HG03097 (cell line): ENCODE data around the gene PELI2.

Experiments
- ATAC-seq: cut with Tn5 transposase; IDR thresholded peaks from one replicate; pipeline ENCODE4 v1.9.1; 2021; ENCODE audit not compliant: unreplicated experiment, low FRiP score

Gene PELI2

DNA sequence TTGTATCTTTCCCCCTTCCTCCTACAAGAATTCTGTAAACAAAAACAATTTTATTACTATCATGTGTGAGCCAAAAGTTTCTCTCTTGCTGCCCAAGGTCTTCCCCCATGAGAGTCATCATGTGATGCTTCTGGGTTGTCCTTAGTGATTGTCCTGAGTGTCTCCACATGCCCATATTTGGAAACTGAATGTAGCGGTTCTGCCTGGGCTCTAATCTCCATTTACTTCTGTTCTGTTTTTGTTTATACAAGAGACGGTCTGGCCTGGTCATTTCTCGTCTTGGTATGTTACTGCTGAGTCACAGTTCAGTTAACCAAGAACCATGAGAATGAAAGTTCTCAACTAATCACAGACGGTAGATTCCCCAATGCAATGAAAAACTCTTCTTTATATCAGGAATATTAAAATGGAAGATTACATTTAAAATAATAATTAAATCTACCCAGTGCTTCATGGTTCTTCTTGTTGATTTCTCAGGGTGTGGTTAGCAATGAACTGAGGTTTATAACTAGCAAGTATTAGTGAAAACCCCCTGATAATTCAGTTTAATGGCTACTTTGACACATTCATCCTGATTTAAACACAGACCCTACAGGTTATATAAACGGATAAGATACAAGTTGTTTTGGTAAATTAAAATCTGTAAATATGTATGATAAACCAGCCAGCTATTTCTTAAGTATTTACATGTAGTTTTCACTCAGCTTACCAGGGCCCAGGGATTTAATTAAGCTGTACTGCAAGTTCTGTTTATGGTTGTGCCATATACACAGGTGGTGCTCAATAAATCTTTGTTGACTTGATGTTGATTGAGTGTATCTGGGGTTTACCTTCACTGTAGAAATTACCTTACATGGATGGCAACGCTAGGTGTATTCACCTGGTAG, 81.1 kb downstream of the PELI2 start:
- peak; percentile 46 for ATAC-seq

DNA sequence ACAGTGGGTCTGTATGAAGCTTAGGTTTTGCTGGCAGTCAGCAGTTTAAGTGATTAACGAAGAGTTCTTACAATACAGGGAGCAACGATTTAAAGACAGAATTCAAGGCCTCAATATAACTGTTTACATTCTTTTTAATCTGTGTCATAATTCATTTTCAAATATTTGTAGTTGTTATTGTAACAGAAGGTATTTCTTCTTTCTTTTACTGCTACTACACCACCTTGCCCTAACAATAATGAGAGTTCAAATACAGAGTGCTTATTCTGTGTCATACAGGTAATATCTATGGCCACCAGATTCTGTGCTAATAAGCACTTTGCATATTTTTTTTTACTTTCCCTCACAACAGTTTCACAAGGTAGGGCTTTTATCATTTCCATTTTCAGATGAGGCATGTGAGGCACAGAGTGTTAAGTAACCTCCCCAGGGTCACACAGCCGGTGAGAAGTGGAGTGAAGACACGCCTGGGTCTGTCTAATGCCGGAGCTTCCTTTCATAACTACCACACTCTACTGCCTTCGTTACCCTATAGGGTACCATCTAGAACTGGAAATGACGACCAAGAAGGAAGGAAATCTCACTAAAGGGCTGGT, 81.9 kb downstream of the PELI2 start:
- ATAC-seq: peak; percentile 45

DNA sequence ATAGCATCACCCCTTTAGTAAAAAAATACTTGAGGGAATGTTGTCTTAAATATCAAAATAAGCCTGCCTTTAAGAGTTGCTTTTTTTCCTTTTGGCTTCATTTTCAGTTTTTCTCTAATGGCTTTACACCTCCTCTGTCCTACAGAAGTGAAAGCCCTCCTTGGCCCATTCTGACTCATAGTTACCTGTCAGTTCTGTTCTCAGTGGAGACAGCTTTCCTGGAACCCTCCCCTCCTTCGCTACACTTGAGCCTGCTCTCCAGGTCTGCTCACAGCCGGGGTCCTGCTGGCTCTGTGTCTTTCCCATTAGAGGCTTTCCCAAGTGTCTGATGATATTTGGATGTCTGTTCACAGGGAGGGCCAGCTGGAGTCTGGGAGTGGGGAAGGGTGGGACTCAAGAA, 84.0 kb downstream of the PELI2 start:
- ATAC-seq: no peak

DNA sequence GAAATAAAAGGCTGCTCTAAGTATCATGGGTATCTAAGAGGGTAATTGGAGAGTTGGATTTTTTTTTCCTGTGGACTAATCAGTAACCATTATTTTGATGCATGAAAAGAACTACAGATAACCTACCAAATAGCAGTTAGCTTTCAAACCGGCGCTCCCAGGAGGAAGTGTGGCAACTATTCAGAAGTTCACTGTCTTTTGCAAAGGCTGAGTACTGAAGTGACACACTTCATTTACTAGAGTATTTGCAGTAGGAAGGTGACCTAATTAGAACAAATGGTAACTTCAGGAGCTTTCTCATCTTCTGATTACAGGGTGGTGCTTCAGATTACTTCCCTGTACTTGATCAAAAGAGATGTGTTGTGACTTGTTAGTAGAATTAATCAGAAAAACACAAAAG, 87.7 kb downstream of the PELI2 start:
- no peak for ATAC-seq

DNA sequence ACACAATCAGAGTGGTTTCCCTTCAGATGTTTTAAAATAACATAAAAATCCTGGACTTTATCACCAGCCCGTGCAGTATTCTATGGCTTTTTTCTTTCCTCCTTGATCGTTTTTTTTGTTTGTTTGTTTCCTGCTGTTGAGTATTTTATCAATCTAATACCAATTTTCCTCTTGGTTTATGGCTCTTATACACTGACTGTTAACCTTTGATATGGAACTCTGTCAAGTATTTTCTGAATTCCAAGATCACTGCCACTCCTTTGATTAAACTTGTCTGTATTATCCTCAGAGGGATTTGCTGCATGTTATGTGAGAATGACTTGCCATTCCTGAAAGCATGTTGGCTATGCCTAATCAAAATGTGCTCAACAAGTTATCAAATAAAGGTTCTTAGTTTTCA, 88.4 kb downstream of the PELI2 start:
- no peak for ATAC-seq

DNA sequence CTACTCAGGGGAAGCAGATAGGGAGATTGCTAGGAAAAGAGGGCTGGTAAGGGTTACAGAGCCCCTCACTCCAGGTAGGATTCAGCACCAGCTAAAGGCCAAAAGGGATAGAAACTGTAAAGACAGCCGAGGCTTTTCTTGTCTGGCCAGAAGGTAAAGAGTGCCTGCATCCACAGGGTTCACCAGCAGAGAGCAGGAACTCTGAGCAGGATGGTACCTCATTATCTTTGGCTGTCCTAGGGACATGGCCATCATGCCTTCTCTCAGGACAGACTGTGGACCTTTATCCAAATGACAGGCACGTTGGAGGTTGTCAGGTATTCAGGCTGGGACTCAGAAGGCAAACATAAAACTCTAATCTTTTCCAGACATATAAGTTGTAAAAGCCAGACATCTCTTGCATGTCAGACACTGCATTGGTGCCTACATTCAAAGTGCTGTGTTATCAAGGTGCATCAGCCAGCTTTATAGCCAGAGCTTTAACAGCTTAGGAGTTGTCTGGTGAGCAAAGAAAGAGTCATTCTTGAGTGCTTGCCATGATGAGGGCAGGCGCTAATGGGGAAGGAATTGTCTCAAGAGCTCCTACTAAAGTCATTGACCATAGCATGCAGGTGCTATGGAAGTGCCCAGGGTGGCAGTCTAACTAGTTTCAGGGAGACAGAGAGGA, 89.5 kb downstream of the PELI2 start:
- ATAC-seq: no peak

DNA sequence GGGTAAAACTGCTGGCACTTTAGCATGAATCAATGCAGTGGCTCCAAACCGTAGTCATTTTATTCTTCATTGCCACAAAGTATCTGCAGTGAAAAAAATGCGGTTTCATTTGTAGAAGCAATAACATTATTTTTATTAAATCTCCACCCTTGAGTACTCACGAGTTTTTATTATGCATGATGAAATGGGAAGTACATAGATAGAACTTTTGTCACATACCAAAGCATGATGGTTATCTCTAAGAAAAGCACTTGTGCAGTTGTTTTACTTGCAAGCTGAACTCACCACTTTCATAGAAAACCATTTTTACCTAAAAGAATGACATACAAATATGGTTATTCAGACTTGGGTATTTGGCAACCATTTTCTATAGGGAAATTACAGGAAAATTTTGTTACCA, 90.3 kb downstream of the PELI2 start:
- ATAC-seq: no peak

DNA sequence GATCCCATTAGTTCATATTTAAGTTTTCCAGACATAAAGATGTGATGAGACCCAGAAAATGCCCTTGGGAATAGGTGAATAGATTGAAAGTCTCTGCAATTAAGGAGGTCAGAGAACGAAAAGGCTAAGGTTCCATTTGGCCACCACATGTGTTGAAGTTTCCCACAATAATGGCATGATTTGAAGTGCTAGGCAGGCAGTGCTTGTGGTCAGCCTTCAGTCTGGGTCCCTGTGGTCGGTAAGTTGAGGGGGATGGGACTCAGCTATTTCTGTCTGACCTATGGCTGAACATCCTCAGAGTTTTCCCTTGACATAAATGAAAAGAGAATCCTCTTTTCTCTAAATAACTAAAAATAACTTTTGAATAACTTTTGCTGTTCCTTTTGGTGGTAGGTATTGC, 92.4 kb downstream of the PELI2 start:
- no peak for ATAC-seq

DNA sequence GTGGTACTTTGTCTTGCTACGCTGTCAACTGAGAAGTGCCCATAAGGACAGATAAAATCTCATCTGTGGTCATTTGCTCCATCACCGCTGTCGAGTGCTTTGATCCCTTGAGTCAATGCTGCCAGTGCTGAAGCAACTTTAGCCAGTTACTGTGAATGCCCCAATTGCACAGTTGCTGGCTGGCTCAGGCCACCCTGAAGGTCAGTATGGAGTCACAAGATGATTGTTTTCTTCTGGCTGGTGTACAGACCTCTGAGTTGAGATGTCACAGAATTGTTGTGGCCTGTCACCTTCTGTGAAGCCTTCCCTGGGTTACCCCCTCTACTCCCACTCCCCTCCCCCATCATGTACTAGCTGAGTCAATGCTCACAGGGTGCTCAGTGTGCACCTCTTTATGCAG, 92.9 kb downstream of the PELI2 start:
- no peak for ATAC-seq

DNA sequence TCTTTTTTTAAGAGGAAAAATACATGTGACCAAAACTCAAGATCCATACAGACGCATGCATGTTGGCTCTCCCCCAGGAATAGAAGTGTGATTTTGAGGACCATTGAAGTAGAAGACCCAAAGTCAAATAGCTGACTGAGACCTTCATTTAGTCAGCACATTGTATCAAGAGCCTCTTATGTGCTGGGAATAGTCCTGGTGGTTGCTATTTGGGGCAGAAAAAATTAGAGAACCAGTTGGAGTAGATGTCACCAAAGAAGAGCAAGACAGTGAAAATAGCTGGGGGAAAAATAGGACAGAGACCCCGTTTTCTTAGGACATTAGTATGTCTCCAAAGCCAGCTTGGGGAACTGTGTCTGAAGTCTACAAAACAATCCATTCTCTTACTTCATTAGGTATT, 93.6 kb downstream of the PELI2 start:
- no peak for ATAC-seq

DNA sequence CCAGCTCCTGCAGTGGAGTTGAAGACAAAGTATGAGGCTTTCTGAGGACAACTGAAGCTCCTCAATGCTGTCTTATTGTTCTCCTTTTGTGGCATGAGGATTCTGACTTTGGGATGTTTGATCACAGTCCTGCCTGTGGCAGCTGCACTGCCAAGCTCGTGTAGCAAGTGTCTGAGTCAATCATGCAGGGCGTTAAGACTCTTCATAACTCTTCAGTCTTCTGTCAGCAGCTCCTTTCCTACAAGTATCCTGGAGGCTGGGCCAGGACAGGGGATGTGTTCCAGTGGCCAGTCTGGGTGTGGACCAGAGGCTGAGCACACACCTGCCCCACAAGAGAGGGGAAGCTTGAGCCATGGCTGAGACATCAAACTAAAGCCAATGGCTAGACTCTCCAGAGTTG, 94.3 kb downstream of the PELI2 start:
- ATAC-seq: no peak

DNA sequence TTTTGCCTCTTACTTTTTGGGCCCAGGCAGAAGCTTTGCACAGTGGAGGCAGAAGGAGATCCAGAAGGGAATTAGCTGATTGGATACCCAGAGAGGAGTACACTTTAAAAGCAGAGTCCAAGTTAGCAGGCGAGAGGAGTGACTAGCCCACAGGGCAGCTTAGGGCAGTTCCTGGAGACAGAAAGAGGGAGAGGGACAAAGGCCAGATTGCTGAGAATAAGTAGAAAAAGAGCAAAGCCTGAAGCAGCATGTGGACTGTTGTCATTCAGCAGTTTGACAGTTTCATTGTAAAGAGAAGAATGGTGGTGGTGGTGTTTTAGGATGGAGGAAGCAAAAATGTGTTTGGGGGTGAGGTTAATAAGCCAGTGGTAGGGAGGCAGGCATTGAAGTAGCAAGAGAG, 95.1 kb downstream of the PELI2 start:
- ATAC-seq: no peak

DNA sequence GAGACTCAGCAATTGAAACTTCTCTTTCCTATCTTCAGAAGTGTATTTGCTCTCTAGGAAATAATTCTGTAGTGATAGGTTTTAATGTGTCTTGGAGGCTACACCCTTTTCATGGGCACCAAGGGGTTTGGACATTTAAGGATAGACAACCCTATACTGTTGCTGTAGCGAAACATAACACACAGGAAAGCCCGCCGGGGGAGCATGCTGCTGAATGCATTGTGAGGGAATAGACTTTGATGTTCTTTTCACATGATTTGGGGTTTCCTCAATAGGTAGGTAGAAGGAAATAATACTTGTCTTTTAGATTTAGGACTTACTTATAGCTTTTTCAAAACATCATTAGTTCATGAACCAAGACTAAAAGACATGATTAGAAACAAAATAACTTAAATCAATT, 97.0 kb downstream of the PELI2 start:
- no peak for ATAC-seq

DNA sequence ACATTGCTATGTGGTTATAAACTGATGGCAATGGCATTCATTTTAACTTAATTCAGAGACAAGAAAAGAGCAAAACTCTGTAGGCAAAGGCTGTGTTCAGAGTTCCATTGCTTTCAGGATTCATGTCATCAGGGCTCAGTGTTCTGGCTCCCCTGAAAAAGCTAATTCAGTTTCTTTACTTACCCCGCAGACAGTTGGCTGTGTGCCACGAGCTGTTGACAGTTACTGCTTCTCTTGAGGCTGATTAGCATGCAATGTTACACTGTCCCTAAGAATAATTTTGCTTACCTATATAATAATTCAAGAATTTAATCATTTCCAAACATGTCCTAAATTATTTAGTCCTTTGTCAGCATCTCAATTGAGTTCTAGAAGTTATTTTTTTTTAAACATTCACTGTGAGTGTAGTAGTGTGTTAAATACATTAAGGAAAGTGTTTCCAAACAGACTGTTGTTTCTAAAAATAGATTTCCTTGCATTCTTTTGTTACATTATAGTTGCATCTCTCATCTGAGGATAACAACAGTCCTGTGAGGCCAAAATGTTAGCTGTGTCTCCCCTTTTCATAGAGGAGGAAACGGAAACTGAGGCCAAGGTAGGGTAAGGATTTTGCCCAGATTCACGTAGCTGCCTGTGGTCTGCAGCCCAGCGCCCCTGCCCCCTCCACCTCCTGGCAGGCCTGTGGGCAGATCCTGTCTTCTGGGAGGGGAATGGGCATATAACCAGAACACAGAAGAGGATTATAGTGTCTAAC, 98.6 kb downstream of the PELI2 start:
- no peak for ATAC-seq

DNA sequence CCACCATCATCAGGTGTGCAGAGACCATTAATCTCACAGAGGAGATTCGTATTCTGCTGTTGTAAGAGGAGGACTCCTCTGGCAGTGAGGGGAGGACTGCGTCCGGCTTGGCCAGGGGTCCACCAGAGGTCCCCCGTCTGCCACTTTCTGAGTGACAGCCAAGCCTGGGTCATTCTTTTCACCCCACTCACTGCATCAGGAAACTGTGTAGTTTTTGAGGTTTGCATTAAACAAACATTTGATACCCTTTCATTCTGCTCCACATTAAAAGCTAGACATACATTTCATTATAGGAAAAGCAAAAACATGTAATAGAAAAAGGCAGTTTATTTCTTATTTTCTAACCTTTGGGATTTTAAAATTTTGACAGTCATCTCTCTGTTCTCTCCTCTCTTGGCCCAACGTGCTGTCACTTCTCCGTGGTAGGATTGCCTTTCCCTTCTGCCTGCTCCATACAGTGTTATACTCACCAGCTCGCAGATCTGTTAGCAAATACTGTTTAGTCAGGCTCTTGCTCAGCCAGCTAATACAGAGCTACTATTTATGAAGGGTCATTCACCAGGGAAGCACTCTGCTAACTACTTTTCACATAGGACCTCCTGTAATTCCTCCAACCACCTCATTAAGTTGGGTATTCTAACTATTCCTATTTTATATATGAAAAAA, 99.3 kb downstream of the PELI2 start:
- ATAC-seq: no peak

DNA sequence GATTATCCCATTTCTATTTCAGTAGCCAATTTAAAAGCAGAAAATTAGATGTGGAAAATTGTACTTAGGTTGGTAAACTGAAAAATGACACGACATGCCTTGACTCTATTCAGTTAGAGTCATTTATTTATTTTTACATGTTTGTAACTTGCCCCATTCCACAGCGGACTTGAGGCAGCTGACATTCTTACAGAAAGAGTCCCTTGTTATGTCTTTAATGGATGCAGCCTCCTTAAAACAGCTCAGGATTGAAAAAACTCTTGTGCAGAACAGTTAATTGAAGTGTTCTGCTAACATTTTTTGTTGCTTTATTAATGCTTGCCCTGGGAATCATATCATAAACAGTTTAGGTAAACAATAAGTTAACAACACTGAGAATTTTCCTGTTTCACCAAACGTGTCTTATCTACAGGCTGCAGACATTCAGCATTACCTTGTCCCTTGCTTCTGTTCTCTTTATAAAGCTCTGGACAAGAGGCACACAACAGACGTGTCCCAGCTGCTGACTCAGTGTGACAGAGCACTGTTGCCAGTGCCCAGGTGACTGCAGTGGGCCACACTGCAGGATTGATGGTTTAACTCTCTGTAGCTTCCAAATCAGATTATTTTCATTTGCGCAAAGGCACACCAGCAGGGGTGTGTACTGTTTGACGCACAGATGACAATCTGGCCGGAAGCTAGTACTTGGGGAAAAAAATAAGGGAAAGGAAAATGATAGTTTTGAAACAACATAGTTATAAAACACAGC, 101.6 kb downstream of the PELI2 start:
- ATAC-seq: no peak

DNA sequence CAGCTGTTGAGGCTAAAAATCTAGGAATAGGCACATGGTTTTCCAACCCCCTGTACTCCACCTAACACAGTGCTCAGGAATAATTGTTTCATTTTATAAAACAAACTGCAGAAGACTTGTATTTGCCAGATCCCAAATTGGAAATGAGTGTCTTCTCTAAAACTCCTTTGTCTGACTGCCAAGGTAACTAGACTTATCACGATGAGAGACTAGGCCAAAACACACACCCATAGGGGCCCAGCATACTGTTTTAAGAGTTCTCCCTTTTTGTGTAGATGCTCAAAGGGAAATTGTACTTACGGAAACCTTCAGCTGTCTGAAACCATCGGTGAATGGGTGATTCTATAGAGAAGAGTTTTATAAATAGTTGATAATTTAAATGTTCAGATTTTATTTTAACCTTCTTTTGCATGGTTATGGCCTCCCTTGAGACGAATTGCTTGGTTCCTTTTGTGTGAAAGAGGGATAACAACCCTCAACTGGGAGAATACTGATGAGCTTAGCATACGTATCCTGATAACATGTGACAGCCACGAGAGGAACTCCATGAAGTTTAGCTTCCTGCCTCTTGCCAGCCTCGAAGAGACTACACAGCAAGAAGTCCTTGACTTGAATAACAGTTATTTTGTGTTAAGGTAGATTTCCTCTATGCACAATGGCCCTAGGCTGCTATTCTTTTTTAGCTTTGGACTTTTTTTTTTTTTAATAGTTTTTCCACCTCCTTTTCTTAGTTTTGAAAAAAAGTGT, 103.3 kb downstream of the PELI2 start:
- ATAC-seq: no peak

DNA sequence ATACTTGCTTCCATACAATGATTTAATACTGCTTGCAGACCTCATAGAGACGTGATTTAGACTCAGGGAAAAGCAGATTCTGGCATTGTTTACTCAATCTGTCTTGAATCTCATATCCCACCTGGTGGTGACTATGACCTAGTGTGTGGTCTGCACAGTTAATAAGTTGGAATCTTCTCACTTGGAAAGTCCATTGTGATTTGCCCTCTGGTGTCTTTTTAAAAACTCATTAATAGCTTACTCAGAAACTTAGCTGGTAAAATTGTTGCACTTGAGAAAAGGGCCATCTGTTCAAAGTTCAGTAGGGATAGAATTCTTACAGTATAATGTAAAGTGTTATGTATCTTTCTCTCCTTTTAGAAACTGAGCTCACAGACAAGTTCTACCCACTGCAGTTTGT, 106.0 kb downstream of the PELI2 start:
- ATAC-seq: no peak
